NOMO-1 treated with DMSO at 0.1 percent for 48 hours (cell line): ENCODE results near the gene MAP1B.
"Not testable (repeated sequence)": the region's sequence is repeated elsewhere in the genome, so short reads cannot be mapped to it uniquely, and the experiment has no call there.

Experiments used
- DNase-seq: peaks from one replicate; lab custom pipeline; 2025; ENCODE audit not compliant: unreplicated experiment; lab: John Stamatoyannopoulos, UW

MAP1B gene

DNA sequence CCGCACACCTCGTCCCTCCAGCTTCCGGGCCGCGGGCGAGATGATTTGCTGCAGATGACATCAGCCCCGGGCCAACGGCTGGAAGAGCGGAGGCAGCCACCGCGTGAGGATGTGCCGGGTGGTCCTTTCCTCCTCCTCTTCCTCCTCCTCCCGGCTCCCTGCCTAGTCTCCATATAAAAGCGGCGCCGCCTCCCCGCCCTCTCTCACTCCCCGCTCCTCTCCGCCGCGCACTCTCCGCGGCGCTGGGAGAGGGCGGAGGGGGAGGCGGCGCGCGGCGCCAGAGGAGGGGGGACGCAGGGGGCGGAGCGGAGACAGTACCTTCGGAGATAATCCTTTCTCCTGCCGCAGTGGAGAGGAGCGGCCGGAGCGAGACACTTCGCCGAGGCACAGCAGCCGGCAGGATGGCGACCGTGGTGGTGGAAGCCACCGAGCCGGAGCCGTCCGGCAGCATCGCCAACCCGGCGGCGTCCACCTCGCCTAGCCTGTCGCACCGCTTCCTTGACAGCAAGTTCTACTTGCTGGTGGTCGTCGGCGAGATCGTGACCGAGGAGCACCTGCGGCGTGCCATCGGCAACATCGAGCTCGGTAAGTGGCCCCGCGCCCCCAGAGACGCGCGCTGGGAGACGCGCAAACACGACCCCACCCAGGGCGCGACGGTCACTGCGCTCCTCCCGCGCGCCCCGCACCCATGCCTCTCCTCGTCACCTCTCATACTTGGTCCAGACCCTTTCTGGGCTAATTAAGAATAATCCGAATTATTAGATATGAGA lies at the start of gene MAP1B:
TSS of gene MAP1B (plus strand) at position 345 of the 770 bp plus-strand sequence. CDS start at position 402, 57 bp downstream.
- no peak for DNase-seq

DNA sequence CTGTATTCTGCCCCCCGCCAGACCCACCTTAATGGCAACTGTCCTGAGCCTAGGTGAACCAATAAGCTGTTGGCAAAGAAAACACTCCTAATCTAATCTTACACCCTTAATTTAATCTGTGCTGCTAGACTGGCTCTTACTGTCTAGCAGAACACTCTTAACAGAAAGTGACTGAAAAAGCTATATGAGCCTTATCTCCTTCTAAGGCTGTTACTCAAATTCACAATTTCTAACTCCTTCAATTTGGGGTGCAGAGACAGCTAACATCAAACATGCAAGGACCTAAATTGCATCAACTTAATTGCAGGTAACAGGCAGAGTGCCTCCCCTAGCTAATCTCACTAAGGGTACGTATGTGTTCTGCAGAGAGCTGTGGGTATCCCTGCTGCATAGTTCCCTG lies 49.5 kb upstream of the MAP1B start:
- no peak for DNase-seq

DNA sequence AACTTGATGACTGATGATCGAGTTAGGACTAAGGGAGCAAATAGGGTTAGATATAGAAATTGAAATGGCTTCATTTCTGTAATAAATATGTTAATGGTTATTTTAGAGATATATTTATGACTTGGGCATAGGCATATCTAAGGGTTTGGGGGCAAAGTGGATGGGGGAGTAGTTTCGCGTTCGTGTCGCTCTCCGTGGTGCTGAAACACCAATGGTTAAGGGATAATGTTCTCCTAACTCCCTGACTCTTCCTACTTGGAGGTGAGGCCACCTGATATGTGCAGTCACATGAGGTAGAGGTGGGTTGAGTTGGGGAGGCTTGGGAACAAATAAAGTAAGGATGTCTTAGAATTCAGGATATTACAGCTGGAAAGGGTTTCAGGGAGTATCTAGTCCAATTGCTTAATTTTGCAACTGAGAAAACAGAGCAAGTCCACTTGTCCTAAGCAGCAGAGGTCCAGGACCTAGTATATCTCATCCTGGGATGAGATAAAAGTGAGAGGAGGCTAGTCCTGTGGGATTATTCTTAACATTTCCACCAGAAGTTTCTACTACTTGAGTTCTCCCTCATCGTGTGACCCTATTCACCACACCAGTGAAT lies 44.0 kb upstream of the MAP1B start:
- no peak for DNase-seq

DNA sequence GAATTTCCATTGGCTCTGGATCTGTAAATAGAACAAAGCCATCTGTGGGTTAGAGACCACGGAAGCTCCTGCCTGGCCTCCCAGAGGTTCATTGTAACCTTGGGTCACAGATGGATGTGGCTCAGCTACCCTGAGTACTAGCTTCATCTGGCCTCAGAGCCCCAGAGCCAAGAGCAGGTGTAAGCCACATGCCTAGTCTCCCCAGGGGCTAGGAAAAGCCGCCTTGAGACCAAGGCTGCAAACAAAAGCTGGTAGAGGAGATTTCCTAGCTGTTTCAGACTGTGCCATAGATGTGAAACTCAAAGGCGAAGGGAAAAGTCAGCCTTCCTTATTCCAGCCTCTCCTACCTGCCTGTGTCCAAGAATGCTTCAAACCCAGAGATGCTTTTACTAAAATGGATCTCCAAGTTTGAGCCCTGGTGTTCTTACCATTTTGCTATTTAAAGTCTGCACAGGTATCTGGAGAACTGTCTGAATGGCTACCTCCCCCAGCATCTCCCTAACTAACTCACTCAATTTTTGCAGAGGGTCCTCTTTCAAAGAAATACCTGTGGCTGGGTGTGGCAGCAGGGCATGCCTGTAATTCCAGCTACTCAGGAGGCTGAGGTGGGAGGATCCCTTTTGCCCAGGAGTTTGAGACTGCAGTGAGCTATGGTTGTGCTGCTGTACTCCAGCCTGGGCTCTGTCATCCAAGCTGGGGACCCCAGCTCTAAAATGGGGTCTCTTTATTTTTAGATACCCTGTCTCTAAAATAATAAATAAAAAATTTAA lies 42.3 kb upstream of the MAP1B start:
- DNase-seq, result no peak

DNA sequence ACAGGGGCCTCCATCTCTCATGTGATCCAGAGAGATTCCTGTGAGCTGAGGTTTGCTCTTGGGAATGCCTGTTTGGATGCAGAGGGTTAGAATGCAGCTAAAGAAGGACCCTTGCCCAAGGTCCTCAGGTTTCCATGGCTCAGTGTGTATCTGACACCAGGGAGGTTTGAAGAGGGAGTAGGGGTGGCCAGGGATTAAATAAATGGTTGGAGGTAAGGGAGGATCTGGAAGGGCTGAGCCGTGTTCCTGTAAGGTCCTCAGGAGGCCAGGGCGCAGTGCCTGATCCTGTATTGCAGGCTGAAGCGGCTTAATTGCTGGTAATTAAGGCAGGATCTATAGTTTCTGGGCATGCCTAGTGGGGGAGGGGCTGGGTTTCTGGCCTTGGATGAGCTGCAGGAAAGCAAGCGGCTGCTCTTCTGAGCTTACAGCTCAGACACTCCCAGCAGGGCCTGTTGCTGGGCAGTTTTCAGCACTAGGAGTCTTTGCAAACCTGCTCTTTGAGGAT lies 41.5 kb upstream of the MAP1B start:
- DNase-seq, result no peak

DNA sequence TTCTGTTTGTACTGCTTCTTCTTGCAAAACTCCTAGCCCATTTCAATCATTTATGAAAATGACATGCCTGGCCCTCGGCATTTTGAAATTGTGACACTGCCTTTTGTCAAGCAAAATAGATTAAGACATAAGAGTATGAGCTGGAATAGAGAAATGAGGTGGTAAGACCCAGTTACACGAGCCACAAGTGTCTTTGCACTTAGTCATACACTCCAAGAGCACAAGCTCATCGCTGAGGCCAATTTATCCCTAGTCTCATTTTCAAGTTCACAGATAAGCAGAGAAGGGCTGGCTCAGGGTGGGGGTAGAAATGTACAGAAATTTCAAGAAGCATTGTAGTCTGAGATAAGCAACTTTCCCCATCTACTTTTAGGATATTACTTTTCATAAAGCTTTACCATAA lies 40.6 kb upstream of the MAP1B start:
- no peak for DNase-seq

DNA sequence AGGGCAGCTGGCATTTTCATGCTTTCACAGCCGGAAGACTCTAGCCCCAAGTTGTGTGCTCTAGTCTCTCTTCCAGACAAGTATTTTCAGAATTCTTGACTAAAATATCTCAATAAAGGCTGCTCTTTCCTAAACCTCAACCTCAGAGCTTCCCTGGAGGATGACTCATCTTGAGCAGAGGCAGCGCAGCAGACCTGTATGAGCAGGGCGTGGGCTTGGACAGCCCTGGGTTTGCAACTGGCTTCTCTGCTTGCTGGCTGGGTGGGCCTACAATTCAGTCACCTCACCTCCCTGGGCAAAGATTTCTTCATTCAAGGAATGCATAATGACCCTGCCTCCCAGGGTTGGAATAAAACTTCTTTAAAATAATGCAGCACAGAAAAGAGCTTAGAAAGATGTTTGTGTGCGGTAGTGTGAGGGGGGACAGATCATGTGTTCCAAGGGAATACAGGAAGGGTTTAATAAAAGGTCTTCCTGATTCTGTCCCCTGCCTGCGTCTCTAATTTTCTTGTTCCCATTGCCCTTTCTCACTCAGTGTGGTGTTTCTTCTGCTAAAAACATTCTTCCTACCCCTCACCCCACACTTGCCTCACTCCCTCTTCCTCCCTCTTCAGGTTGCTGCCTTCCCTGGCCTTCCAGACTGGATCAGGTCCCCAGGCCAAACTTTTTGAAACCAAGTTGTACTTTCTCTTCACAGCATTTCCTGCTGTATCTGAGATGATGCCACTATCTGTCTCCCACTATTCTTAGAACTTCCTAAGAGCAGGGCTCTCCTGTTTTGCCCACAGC lies 39.4 kb upstream of the MAP1B start:
- no peak for DNase-seq

DNA sequence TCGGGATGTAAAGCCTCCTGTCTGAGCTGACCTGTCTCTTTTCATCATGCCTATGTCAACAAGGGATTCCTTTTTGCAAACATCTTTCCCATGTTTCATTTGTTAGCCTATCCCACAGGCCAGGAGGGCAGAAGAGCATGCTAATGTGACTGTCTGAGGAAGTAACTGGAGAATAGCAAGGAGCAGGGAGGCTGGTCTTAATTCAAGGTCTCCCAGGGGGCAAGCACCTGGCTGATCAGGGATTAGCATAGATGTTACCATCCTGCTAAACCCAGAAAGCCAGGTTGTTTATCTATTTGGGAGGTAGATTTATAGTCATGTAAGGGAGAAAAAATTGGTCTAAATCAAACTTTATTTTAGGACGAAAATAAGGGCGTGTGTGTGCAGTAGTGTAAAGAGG lies 36.7 kb upstream of the MAP1B start:
- no peak for DNase-seq

DNA sequence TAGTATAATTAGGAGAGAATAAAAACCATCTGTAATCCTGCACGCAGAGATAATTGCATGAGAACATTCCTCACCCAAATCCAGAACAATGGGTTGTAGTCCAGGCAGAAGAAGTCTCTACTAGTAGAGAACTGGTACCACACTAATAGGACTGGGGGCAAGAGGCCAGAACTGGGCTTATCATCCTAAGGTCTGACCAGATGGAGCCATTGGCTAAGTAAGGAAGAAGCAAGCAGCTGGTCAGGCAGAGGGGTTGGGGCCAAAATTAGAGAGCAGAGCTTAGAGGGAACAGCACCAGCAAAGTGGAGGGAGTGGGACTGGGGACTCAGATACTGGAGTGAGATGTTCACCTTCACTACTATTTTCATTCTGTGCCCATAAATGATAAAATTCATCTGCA lies 35.4 kb upstream of the MAP1B start:
- DNase-seq, result no peak

DNA sequence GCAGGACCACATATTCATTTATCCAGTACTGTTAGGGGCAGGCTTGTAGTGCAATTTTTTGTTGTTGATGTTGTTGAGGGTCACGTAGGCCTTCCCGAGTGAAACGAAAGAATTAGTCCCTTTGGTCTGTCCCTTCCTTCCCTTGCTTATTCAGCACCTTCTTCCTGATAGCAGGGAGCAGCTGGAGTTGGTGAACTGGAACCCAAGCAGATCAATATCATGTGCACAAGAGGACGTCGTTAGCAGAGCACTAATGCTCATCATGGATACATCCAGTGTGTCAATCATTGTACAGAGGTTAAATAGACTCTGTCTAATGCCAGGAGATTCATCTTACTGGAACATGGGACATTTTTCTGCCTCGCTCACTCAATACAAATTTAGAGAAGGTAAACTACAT lies 33.0 kb upstream of the MAP1B start:
- DNase-seq, result no peak

DNA sequence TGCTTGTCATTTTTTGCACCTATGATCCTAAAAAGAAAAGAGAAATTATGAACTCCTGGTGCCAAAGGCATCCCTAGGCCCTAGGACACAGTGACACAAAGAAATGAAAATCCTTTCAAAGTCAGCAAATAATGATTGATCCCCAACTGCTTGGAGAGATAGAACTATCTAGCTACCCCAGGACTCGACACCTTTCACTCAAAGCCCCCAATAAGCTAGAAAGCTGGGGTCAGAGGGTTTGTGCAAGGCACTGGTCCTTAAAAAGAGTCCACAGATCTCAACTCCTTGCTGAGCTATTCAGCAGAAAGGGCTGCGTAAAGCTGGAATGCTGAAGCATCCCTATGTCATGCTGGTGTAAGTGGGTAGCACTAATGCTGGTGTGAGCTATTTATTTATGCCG lies 31.8 kb upstream of the MAP1B start:
- no peak for DNase-seq

DNA sequence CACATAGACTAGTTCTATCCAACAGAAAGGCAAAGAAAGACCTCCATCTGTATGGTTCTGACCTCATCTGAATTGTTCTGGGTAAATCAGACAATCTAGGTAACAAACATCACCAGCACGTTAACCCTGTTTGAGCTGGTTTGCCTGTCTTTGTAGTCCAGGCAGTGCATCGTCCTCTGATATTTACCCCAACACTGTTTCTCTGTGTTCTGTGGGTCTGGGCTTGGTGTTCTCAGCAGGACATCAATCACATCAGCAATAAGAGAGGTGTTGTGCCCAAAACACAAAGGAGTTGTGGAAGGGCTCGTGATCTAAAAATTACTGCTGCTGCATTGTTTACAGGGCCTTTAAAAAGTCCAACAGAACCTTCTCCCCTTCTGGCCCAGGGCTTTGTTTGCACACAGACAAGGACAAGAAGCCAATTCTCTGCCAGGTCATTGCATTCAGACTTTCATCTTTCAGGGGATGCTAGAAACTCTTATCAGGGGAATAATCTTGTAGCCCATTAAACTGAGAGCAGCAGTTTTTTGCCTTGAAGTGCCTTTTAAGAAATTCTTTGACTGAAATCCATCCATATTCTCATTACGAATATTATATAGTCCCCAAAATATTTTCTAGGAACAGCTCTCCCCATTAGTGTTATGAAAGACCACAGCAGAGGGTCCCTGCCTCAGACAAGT lies 30.5 kb upstream of the MAP1B start:
- no peak for DNase-seq

DNA sequence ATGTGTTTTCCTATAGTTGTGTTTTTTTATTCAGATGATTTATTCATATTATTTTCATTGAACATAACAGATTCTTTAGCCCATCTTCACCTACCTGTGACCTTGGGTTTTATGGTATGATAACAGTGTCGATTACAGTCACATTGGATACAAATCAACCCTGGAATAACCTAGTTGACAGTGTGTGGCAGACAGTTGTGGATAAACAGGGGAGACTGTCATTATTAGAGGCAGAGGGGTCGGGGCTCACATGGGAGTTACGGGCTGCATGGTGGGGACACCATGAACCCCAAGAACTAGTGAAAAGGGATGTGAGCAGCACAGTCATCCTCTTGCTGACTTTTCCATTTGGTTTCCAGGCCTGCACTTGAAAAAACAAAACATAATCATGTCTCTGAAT lies 29.9 kb upstream of the MAP1B start:
- no peak for DNase-seq

DNA sequence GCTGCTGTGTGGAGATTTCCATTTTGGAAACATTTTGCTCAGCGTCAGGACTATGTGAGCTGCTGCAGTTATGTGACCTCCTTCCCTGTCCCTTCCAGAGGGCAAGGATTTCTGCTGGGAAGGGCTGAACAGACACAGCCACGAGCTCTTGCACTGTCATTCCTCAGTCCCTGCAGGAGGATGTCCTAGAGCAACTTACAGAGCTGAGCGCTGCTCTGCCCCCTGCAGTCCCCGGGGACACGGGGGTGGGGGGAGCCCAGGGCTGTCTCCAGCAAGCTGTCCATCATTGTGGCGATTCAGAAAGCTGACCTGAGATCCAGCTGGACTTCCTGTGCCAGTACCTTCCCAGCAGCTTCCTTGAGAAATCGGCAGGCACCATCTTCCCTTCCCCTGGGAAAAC lies 28.0 kb upstream of the MAP1B start:
- DNase-seq, result no peak

DNA sequence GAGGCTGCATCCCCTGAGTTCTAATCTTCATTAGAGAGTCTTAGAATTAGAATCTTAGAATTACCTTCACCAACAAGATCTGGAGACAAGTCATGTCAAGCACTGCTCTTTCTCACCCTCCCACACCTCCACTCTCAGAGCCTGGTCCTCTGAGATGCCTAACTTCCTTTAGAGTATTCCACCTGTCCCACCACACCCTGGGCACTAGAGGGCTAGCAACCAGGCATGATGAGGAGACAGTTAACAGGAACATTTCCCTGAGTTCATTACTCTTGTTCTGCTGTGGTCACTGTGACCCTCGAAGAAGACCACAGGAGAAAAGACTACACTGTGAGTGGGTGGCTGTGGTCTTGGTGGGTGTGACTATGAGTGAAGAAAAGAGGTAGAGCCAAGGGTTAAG lies 25.2 kb upstream of the MAP1B start:
- no peak for DNase-seq

DNA sequence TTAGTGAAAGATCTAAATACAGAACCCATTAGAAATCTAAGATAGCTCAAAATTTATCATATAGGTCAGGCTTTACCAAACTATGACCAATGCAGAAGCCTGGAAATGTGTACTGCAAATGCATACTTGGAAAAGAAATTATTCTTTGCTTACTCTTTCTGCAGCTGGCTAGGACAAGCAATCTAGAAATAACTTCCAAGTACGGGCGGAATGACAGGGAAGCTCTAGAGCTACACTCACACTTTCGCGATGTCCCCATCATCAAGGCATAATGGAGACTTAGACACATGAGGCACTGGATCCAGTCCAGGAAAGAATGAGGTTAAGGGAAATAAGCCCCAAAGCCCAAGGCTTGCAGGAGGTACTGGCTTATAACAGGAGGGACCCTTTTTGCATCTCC lies 22.4 kb upstream of the MAP1B start:
- DNase-seq, result no peak

DNA sequence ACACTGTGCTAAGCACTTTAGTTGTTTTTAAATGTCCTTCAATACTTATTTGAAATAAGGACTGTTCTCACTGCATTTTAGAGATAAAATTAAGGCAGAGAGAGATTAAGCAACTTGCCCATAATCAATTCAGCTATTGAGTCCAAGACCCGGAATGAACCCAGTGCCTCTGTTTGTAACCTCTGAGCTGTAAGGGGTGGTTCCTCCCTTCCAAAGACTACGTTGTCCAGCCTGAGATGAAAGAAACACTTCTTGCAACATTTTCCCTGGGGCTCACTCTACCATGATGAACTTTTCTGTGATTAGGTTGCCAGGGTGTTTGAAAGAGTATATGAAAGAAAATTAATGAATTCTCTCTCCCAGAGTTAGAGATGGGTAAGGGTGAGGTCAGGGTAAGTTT lies 22.0 kb upstream of the MAP1B start:
- no peak for DNase-seq

DNA sequence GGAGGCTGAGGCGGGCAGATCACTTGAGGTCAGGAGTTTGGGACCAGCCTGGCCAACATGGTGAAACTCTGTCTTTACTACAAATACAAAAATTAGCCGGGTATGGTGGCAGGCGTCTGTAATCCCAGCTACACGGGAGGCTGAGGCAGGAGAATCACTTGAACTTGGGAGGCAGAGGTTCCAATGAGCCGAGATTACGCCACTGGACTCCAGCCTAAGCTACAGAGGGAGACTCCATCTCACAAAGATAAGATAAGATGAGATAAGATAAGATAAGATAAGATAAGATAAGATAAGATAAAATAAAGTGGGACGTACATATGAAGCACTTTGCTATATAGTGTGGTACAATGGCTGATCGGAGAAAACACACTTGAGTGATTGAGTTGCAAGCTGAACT lies 17.6 kb upstream of the MAP1B start:
- DNase-seq, result not testable (repeated sequence)

DNA sequence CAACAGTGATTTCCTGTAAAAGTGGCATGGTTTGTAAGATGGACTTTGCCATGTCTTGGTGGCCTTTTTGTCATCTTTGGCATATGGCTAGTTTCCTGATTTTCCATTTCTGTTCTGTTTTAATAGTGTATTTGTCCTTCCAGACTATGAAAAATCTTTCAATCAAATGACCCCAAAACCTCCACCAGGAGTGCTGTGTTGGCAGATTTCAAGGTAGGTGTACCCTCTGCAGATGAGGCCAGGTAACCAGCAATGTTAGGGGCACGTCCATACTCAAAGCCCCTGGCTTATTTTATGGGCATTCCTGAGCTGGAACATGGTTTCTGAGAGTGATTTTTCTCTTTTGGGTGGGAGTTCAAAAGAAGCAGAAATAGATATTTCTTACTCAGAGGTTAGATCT lies 15.2 kb upstream of the MAP1B start:
- DNase-seq, result no peak

DNA sequence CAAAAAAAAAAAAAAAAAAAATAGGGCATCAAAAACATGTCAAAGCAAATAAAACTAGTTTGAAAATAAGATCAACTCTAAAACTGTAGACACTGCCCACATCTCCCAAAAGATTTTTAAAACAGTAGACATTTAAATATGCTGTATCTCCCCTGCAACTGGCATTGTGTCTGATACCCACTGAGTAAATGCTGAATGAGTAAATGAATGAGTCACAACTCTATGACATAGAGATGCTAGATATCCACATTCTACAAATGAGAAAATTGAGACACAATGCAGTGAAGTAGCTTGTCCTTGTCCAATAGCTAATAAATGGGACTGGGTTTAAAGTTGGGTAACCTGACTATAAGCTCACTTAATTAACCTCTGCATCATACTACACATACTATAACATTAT lies 14.1 kb upstream of the MAP1B start:
- no peak for DNase-seq

DNA sequence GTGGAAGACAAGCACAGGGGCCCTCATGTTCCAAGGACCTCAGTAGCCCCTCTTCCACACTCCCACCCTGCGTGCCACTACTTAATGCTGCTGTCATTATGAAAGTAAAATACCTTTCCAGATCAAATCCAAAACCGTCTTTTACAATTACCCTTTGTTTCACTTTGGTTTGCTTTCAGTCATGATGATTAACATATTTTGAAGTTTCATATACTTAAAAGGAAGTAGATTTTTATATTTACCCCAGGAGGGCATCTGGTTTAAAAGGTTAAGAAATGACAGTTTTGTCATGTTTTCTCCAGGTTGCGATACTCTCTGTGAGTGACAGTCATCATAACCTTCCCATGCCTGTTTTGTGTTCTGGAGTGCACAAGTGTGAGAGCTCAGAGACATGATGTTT lies 13.5 kb upstream of the MAP1B start:
- no peak for DNase-seq
